Astrocyte of the spinal cord (primary cell): ENCODE measurements around the gene ZNF783.

Experiments
- DNase-seq: peaks from one replicate; pipeline ENCODE4 v3.0.0; 2011; ENCODE audit warnings: low read depth, low spot score
- H3K4me3 ChIP-seq: 2 replicates; pipeline ENCODE4 v1.5.1; 2011; ENCODE audit warnings: low read depth, mild to moderate bottlenecking, low read length, moderate library complexity
- in situ Hi-C: cut with HindIII; loops from 2 replicates; pipeline ENCODE4 v1.10.0; 2017; ENCODE audit warnings: low sequenced_read_pairs
- TF ChIP-seq, protein P1 (sequence below): IDR thresholded peaks from 2 replicates; pipeline ENCODE4 v1.5.1; 2012; ENCODE audit warnings: low read depth, mild to moderate bottlenecking, low read length, inconsistent platforms

ZNF783 gene

DNA sequence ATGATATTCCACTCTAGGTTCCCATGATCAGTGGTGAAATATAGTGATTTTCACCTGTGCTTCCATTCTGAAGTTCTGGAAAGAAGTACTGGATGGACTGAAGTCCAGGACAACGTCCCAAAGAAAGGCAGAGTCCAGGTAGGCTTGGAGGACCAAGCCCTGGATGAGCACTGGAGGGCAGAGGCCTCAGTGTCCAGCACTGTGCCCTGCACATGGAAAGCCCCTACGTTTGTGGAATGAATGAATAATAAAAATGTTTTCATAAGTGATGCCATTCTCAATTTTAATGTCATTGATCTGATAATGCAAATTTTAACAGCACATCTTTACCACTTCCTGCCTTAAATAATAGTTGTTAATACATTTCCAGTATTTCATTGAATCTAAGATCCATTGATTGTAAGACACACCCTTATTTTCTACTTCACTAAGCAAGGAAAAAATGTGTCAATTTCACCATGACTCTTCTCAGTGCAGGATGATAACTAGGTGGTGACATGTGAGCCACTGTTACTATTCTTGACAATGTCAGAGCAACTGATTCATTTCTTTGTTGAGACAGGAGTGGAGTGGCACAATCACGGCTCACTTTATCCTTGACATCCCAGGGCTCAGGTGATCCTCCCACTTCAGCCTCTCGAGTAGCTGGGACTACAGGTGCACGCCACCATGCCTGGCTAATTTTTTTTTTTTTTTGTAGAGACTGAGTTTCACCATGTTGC lies 35.2 kb downstream of the ZNF783 start:
- TF ChIP-seq, protein P1, sequence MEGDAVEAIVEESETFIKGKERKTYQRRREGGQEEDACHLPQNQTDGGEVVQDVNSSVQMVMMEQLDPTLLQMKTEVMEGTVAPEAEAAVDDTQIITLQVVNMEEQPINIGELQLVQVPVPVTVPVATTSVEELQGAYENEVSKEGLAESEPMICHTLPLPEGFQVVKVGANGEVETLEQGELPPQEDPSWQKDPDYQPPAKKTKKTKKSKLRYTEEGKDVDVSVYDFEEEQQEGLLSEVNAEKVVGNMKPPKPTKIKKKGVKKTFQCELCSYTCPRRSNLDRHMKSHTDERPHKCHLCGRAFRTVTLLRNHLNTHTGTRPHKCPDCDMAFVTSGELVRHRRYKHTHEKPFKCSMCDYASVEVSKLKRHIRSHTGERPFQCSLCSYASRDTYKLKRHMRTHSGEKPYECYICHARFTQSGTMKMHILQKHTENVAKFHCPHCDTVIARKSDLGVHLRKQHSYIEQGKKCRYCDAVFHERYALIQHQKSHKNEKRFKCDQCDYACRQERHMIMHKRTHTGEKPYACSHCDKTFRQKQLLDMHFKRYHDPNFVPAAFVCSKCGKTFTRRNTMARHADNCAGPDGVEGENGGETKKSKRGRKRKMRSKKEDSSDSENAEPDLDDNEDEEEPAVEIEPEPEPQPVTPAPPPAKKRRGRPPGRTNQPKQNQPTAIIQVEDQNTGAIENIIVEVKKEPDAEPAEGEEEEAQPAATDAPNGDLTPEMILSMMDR, result no peak
- no peak for DNase-seq
- in situ Hi-C loops, result no loop called here
- no peak overlapping the region for H3K4me3 ChIP-seq

DNA sequence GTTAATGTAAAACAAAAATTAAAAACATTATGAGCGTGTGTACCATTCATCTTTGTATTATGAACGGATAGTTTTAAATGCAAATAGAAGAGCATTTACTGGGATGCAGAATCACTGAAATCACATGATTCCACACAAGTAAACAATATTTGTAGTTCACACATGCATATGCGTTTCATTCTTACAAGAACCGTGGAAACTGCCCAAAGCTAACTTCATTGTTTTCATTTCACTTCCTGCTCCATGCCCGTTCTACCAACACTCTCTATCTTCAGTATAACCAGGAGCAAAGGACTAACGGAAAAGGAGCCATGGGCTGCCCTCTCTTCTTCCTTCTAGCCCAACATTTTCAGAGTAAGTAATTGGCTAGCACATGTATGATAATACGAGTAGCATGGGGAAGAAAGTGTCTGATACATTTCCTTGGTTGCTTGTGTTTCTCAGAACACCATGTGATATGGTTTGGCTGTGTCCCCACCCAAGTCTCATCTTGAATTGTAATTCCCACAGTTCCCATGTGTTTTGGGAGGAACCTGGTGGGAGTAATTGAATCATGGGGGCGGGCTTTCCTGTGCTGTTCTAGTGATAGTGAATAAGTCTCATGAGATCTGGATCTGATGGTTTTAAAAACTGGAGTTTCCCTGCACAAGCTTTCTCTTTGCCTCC lies 38.8 kb downstream of the ZNF783 start:
- no peak for DNase-seq
- in situ Hi-C loops, result no loop called here
- H3K4me3 ChIP-seq, result no peak overlapping the region
- TF ChIP-seq, protein P1, result no peak

DNA sequence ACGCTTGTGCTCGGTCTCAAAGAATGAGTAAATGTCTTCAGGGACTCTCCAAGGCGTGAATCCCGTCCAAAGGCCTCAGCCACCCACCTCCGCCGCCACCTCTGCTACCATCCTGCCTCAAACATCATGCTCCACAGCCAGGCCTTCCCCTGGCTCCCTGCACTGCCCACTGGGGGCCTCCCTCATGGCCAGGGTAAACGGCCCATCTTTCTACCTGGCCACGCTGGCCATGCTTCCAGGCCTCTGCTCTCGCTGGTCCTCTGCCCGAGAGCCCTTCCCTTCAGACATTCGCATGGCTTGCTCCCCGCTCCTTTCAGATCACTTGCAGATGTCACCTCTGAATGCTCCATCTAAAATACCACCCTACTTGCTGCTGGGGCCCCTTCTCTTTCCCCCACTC lies 40.2 kb downstream of the ZNF783 start:
- TF ChIP-seq, protein P1, result no peak
- in situ Hi-C loops, result no loop called here
- no peak for DNase-seq
- H3K4me3 ChIP-seq, result no peak overlapping the region

DNA sequence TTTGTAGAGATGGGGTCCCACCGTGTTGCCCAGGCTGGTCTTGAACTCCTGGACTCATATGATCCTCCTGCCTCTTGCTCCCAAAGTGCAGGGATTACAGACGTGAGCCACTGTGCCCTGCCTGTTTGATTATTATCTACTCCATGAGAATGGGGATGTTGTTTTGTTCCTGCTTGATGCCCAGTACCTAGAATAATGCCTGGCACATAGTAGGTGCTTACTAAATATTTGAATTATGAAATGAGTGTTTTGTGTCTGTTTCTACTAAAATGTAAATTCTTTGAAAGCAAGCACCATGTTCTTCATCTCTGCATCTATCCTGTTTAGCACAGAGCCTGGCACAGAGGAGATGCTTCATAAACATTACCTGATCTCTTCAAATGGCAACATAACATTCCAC lies 40.9 kb downstream of the ZNF783 start:
- no peak overlapping the region for H3K4me3 ChIP-seq
- TF ChIP-seq, protein P1, result no peak
- DNase-seq, result no peak
- in situ Hi-C loops, result no loop called here

DNA sequence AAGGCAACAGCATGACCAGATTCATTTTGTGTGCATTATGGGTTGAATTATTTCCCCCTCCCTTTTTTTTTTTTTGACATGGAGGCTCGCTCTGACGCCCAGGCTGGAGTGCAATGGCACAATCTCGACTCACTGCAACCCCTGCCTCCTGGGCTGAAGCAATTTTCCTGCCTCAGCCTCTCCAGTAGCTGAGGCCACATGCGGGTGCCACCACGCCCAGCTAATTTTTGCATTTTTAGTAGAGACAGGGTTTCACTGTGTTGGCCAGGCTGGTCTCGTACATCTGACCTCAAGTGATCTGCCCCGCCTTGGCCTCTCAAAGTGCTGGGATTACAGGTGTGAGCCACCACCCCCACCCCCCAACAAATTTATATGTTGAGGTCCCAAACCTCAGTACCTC lies 42.0 kb downstream of the ZNF783 start:
- no peak for DNase-seq
- in situ Hi-C loops, result no loop called here
- TF ChIP-seq, protein P1, result no peak
- no peak overlapping the region for H3K4me3 ChIP-seq

DNA sequence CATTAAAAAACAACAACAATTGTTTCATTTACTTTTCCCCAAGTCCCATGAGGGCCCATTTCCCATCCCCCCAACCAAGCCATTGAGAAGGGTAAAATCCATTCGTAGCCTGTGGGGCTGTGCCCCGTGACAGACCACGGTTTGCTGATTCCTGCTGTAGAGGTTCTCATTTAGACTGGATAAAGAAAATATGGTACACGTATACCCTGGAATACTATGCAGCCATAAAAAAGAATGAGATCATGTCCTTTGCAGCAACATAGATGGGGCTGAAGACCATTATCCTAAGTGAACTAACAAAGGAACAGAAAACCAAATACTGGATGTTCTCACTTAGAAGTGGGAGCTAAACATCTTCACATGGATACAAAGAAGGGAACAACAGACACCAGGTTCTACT lies 44.9 kb downstream of the ZNF783 start:
- DNase-seq, result no peak
- H3K4me3 ChIP-seq, result no peak overlapping the region
- TF ChIP-seq, protein P1, result no peak
- in situ Hi-C loops, result no loop called here
